RWPE1 (cell line): ENCODE data around the gene GSG1L.
A peak's percentile ranks its signal among the peaks of the same experiment; 100 is the strongest.

ENCODE experiments used
- CTCF ChIA-PET: fragments of 350-600 bp; sonication (Branson Sonifier 250); formaldehyde crosslinking; extraction: SDS; loops from one replicate; lab custom pipeline; 2021; lab: Yijun Ruan, JAX
- POLR2A ChIA-PET: fragments of 400-600 bp; formaldehyde crosslinking; extraction: SDS; loops from one replicate; lab custom pipeline; 2020; ENCODE audit warnings: antibody characterized with exemption; ENCODE audit not compliant: low non-redundant PET; lab: Yijun Ruan, JAX
- DNase-seq: peaks from one replicate; pipeline ENCODE4 v3.0.0; 2012; ENCODE audit warnings: low spot score
- H3K27ac ChIP-seq: fragments of 450-650 bp; 2 replicates; pipeline ENCODE4 v1.5.1; 2017
- TF ChIP-seq, protein P1 (sequence below): fragments of 450-650 bp; conservative IDR thresholded peaks from 2 replicates; pipeline ENCODE4 v1.5.1; 2017; ENCODE audit warnings: low read depth, mild to moderate bottlenecking

GSG1L gene

GRCh38 chr16:28107232-28107631, 43.7 kb upstream of the GSG1L start:
- DNase-seq: no peak
- POLR2A ChIA-PET: no interaction called here
- CTCF ChIA-PET: no interaction called here
- H3K27ac ChIP-seq: peak overlapping the region; percentile 38
- TF ChIP-seq, protein P1, sequence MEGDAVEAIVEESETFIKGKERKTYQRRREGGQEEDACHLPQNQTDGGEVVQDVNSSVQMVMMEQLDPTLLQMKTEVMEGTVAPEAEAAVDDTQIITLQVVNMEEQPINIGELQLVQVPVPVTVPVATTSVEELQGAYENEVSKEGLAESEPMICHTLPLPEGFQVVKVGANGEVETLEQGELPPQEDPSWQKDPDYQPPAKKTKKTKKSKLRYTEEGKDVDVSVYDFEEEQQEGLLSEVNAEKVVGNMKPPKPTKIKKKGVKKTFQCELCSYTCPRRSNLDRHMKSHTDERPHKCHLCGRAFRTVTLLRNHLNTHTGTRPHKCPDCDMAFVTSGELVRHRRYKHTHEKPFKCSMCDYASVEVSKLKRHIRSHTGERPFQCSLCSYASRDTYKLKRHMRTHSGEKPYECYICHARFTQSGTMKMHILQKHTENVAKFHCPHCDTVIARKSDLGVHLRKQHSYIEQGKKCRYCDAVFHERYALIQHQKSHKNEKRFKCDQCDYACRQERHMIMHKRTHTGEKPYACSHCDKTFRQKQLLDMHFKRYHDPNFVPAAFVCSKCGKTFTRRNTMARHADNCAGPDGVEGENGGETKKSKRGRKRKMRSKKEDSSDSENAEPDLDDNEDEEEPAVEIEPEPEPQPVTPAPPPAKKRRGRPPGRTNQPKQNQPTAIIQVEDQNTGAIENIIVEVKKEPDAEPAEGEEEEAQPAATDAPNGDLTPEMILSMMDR: no peak

GRCh38 chr16:28106467-28107215, 43.1 kb upstream of the GSG1L start:
- TF ChIP-seq, protein P1: no peak
- CTCF ChIA-PET: no interaction called here
- POLR2A ChIA-PET: no interaction called here
- H3K27ac ChIP-seq: peak overlapping the region; percentile 38; the same call in 1 of the 2 replicates
- DNase-seq: no peak

DNA sequence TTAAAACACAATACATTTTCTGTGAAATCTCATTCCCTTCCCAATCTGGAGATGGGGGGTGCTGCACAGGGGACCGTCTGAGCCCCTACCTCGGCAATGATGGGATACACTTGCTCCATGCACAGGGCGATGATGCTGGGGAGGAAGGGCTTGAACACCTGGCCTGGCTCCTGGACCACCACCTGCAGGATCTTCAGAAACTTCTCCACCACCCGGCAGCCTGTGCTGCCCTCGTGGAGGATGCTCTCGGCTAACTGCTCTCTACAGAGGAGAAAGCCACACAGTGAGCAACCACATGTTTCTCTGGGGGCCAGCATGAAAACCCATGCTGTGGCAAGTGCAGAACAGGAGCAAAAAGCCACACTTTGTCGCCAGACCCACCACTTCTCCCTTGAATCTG, 42.4 kb upstream of the GSG1L start:
- ChIA-PET CTCF (no interaction called here), POLR2A (no interaction called here)
- no peak for DNase-seq

GRCh38 chr16:28105297-28105696, 41.8 kb upstream of the GSG1L start:
- H3K27ac ChIP-seq: no peak overlapping the region
- DNase-seq: no peak
- ChIA-PET POLR2A (no interaction called here), CTCF (no interaction called here)
- TF ChIP-seq, protein P1: no peak

More for the DNA sequence above, 42.4 kb upstream of the GSG1L start:
- no peak overlapping the region for H3K27ac ChIP-seq
- TF ChIP-seq, protein P1: no peak

DNA sequence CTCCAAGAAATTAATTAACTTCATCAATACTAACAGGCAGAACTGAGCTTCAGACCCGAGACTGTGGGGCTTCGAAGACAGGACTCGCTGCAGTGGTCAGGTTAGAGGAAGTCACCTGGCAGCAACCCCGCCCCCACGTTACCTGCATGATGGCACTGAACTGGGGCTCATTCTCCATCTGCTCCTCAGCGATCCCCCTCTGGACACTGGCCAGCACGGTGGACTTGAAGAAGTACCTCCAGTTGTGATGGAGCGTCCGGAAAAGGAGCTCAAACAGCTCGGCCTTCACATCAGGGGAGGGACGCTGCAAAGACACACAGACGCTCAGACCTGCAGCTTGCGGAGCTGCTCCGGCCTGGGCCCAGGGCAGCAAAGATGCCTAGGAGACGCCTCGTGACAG, 40.9 kb upstream of the GSG1L start:
- DNase-seq: no peak
- TF ChIP-seq, protein P1: no peak
- no peak overlapping the region for H3K27ac ChIP-seq
- POLR2A ChIA-PET: no interaction called here
- CTCF ChIA-PET: no interaction called here

- TF ChIP-seq, protein P1: no peak
- CTCF ChIA-PET: no interaction called here
Measured at GRCh38 chr16:28103516-28104170, 40.1 kb upstream of the GSG1L start.

More at GRCh38 chr16:28103516-28104170, 40.1 kb upstream of the GSG1L start:
- H3K27ac ChIP-seq: no peak overlapping the region
- no peak for DNase-seq
- POLR2A ChIA-PET: no interaction called here
